GM18951 (cell line): ENCODE results near the gene ACSS1.
"Not testable (repeated sequence)": the region's sequence is repeated elsewhere in the genome, so short reads cannot be mapped to it uniquely, and the experiment has no call there.

Experiments
- POLR2A ChIP-seq: IDR thresholded peaks from 4 replicates; pipeline ENCODE4 v1.6.1; 2011; ENCODE audit warnings: mild to moderate bottlenecking; ENCODE audit not compliant: insufficient read length, insufficient read depth; ENCODE audit errors: extremely low read depth
- in situ Hi-C: fragments of 300-500 bp; cut with MboI; formaldehyde crosslinking; loops from one replicate; pipeline ENCODE4 v1.12.0; 2022; ENCODE audit warnings: low sequenced_read_pairs, mixed read lengths, inconsistent platforms; ENCODE audit not compliant: unreplicated experiment

ACSS1 gene

DNA sequence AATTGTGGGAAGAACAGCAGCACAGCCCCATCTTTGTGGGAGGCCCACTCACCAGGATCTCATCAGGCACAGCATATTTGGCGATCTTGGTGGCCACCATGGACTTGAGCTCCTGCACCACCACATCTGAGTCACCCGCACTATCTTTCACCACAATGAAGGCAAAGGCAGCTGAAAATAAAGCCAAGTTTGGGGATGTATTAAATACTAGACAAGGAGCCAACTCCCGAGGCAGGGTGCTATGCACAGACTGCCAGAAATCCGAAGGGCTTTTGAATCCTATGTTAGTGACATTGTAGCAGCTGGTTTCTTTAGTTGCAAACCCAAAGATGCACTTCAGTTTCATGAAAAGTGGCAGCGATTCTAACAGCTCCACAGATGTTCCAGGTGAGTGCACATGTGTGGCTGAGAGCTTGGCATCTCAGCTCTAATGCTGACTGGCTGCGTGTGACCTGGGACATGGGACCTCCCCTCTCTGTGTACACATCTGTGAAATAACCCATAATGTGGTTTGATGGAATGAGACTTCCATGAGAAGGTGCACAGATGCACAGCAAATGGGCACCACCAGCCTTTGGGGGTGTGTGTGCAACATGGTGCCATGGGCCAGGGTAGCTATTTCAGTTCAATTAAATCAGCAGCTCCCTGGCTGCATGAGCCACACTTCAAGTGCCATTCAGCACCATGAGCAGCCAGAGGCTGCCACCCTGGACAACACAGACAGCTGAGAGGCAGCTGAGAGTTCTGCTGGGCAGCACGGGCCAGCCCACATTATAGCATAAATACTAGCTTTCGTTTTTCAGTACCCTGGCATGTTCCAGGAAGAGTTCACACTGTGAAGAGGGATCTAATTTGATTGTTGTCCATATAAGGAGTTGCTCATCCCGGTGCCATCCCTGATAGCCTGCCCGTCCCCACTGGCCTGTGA is 48.5 kb downstream of the ACSS1 start:
- no peak for TF ChIP-seq POLR2A
- in situ Hi-C loops = loop anchor here (5.0 kb wide), 1 partner anchor 53 kb away; no protein-coding TSS in a partner anchor

DNA sequence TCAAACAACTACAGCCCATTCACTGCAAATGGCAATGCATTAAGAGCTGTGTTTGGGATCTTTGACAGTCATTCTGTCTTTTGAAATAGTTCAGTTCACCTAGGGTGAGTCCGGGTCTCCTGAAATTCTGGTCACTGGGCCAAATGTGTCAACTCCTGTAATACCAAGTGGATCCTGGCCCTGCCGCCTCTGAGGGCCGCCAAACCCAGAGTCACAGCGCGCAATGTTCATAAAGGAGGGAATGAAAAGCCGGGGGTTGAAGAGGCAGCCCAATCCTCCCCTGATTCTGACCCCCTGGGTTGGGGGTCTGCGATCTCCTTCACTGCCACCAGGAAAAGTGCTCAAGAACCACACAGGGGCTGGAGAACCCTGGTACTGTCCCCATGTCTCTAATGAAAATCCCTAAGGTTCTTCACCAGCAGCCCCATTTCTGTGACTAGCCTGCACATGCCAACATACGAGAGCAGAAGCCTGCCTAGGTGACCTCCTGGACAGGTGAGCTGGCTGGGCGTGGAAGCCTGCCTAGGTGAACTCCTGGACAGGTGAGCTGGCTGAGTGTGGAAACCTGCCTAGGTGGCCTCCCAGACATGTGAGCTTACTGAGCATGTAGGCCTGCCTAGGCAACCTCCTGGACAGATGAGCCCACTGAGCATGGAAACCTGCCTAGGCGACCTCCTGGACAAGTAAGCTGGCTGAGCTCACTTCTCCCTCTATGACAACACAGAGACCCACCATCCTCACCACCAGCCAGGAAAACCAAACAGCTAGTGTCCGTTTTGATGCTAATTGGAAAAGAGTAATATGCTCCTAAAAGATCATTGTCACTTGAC is 49.3 kb downstream of the ACSS1 start:
- no peak for TF ChIP-seq POLR2A
- in situ Hi-C loops = loop anchor here (5.0 kb wide), 1 partner anchor 54 kb away; no protein-coding TSS in a partner anchor

DNA sequence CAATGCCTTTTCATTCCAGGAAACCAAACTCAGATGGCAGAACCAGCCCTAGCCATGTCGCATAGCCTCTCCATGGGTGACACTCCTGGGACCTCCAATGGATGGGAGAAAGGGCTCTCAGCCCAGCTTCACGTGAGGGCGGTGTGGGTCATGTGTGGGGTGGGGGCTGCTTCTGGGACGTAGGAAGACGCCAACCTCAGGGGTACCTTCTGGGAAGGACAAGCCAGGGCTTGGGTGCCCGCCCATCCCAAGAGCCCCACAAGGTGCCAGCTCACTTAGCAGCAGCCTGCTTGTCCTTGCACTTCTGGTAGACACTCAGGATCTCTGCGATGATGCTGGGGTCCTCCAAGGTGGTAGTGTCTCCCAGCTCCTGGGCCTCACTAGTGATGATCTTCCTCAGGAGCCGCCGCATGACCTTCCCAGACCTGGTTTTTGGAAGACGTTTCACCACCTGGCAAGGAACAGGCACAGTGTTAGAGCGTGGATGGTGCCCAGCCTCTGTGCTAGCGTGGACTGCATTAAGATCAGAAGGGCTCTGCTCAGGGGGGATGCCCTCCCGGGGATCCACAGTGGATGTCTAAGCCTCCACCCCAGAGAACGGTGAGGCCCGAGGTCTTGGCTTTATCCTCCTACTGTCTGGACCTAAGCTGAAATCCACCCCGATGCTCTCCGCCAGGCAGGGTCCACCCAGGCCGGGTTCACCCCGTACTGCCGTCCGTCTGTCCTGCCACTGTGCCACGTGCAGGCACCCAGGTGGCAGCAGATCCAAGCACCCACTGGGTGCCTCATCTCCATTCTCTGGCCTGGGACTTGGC is 50.2 kb downstream of the ACSS1 start:
- in situ Hi-C loops = loop anchor here (5.0 kb wide), 1 partner anchor 55 kb away; no protein-coding TSS in a partner anchor
- no peak for TF ChIP-seq POLR2A

DNA sequence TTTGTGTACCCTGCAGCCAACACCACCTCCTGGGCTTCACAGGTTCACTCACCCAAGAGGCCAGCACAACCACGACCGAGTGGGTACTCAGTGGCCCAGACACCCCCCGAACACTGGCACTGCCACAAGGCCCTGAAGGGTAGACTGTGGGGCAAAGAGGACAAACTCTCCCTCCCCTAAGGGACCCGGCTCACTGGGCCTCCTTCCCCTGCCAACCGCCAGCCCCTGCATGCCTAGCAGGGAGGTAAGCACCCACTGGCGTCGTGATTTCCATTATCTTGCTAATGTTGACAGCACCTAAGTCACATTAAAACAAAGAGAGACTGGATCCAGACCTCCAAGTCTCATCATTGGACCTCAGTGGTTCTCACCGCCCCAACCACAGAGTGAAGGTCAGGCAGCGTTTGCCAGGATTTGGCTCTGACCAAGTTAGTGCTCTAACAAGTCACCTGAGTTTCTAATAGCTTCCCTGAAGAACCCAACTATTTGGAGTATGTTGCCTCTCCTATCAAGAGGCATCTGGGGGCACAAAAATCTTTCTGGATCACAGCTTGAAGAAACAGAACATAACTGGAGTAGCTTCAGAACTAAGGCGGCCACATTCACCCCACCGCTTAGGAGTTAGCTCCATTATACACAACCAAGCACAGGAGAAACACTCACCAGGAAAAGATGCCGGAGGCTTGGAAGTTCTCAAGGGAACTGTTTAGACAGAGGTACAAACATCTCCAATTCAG is 51.3 kb downstream of the ACSS1 start:
- in situ Hi-C loops = loop anchor here (5.0 kb wide), 1 partner anchor 56 kb away; no protein-coding TSS in a partner anchor
- TF ChIP-seq POLR2A = no peak

DNA sequence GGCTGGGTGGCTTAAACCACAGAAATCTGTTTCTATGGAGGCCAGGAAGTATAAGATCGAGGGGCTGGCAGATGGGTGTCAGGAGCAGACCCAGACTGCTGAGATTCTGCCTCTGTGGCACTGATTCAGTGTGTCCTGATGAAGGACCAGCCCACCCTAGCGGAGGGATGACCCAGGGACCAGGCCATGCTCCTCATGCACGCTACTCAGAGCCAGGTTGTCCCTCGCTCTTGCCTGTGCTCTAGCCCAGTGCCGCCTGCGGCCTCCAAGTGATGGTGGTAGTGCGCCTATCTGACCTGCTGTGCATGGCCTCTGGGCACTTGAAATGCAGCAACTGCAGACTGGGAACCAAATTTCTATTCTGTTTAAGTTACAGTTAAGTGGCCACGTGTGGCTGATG is 52.3 kb downstream of the ACSS1 start:
- in situ Hi-C loops = loop anchor here (5.0 kb wide), 1 partner anchor 57 kb away; no protein-coding TSS in a partner anchor
- no peak for TF ChIP-seq POLR2A

DNA sequence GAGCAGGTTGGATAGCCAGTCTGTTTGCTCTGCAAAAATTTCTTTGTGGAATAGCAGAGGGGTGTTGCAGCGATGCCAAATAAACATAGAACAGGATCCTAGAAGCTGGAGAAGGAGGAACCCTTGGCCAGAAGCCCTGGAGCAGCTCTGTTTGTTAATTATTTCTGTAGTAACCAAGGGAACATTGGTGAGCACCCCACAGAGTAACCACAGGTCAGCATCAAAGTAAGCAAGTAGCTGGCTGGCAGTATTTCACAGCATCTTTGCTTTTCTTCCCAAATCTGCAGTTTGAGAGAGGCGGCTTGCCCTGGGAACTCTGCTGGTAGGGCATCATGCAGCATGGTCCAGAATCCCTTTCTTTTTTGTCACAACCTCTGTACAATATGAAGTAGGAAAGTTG is 52.7 kb downstream of the ACSS1 start:
- no peak for TF ChIP-seq POLR2A
- in situ Hi-C loops = loop anchor here (5.0 kb wide), 1 partner anchor 57 kb away; no protein-coding TSS in a partner anchor

DNA sequence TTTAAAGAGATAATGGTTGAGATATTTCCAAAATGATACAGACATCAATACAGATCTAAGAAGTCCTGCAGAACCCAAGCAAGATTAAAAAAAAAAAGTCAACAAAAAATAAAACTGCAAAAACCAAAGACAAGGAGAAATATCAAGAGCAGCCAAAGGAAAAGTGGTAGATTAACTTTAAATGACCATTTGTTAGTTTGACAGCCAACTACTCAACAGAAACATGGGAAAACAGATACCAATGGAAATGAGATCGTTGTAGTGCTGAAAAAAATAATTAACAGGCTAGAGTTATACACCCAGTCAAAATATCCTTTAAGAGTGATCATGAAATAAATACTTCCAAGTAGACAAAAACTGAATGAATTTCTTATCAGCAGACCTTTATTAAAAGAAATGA is 54.9 kb downstream of the ACSS1 start:
- no peak for TF ChIP-seq POLR2A
- in situ Hi-C loops = no loop called here

DNA sequence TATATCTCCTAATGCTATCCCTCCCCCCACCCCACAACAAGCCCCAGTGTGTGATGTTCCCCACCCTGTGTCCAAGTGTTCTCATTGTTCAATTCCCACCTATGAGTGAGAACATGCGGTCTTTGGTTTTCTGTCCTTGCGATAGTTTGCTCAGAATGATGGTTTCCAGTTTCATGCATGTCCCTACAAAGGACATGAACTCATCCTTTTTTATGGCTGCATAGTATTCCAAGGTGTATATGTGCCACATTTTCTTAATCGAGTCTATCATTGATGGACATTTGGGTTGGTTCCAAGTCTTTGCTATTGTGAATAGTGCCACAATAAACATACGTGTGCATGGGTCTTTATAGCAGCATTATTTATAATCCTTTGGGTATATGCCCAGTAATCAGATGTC is 56.6 kb downstream of the ACSS1 start:
- in situ Hi-C loops = not testable (repeated sequence)

DNA sequence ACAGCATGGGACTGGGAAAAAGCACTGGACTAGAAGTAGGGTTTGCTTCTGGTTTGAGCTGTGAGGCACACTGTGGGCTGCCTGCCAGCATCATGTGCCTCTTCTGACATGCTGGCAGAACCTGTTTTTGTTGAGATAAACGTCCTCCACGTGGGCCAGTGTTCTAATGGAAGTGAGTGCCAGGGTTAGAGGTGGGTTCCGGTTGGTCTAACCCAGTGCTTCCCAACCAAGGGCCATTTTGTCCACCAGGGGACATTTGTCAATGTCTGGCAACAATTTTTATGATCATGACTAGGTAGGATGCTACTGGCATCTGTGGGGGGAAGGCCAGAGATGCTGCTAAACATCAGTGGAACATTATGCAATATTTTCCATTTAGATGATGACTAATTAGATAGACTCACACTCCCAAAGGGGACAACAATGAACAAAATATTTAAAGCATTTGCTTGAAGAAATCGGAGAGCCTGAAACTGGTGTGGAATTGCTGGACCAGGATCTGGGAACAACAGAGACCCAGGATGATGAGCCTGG is 57.6 kb downstream of the ACSS1 start:
- TF ChIP-seq POLR2A = no peak
- in situ Hi-C loops = no loop called here

DNA sequence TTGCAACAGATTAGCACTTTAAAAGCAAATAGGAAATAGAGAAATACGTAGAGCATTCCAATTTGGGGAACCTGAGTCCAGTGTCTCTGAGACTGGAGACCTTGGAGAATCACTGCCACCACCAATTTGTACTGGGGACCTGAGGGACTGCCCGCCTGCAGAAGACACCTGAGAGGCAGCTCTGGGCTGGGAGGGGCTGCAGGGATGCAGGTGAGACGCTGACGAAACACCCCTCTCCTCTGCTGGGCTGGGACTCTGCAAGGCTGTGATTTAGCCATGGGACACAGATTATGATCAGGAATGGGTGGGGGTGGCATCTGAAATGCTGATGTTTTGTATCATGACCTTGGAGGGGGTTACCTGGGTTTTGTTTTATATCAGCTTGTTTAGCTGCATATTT is 58.4 kb downstream of the ACSS1 start:
- TF ChIP-seq POLR2A = no peak
- in situ Hi-C loops = loop anchor here (25.0 kb wide), 1 partner anchor 188 kb away; the partner anchor contains the start of gene ENTPD6

DNA sequence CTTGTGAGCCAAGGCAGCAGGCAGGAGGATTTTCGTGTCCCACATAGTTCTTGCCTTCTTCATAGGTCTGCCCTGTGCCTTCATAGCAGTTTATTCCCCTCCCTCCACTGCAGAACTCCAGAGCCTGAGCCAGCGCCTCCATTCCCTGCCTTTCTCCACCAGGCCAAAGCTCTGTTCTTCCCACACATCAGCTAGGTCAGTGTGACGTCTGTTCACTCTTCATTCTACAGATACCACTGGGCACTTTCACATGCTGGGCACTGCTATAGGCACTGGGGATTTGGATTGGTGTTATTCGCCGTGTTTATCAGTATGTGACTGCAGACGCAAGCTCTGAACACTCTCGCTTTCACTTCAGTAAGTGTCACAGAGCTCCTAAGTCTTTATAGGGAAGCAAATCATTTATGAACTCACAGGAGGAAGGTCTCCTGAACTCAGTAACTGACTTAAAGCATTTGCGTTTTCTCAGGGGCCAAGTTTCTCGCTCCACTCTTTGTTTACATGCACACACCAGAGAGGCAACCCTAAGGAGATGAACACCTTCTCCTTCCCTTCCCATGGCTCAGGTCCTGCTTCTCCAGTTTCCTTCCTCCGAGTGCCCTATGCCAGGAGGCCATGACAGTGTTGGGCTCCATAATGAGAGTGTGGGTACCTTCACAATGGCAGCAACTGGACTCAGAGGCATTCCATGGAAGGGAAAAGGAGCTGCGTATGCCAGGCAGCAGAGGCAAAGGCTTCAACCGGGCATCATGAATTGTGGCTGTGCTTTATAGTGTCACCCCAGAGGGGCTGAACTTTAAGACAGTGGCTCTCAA is 59.1 kb downstream of the ACSS1 start:
- no peak for TF ChIP-seq POLR2A
- in situ Hi-C loops = loop anchor here (25.0 kb wide), 1 partner anchor 188 kb away; the partner anchor contains the start of gene ENTPD6
